ENCODE measurements around the gene BAHD1.

DNA sequence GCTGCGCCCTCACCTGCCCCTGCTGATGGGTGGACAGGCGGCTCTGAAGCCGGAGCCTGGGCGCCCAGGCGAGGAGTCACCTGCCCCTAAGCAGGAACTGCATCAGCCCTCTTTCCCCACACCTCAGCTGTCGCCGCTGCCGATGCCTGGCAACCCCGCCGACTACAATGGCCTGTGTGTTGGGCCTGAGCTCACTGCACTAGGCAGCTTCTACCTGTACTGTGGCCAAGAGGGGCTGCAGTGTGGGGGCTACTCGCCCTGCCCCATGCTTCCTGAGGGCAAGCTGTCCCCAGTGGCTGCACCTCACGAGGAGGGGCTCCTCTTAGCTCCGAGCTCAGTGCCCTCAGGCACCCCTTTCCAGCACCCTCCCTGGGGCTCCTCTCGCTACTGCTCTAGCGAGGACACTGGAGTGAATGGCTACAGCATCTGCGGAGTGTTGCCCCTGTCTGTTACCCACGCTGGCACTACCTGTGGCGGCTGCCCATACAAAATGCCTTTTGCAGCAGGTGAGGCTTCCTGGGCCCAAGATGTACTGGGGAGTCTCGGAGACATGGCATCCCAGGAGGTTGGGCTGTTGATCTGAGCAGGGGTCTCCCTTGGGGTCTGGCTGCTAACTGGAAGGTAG, 18.8 kb downstream of the BAHD1 start:
- TF ChIP-seq, protein P1, sequence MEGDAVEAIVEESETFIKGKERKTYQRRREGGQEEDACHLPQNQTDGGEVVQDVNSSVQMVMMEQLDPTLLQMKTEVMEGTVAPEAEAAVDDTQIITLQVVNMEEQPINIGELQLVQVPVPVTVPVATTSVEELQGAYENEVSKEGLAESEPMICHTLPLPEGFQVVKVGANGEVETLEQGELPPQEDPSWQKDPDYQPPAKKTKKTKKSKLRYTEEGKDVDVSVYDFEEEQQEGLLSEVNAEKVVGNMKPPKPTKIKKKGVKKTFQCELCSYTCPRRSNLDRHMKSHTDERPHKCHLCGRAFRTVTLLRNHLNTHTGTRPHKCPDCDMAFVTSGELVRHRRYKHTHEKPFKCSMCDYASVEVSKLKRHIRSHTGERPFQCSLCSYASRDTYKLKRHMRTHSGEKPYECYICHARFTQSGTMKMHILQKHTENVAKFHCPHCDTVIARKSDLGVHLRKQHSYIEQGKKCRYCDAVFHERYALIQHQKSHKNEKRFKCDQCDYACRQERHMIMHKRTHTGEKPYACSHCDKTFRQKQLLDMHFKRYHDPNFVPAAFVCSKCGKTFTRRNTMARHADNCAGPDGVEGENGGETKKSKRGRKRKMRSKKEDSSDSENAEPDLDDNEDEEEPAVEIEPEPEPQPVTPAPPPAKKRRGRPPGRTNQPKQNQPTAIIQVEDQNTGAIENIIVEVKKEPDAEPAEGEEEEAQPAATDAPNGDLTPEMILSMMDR (IDR thresholded peaks at IDR 0.05; ENCODE audit: low read length) = no peak
- no peak for TF ChIP-seq EZH2 (optimal IDR thresholded peaks at IDR 0.05; ENCODE audit: low read depth, low read length)
- TF ChIP-seq EZH2phosphoT487 (IDR thresholded peaks at IDR 0.05; ENCODE audit: low read length) = no peak
